SIG-M5 (cell line): Measurements from ENCODE around the gene CSNK1D.

Experiments
- DNase-seq: peaks from one replicate; lab custom pipeline; 2025; lab: John Stamatoyannopoulos, UW

Gene CSNK1D

DNA sequence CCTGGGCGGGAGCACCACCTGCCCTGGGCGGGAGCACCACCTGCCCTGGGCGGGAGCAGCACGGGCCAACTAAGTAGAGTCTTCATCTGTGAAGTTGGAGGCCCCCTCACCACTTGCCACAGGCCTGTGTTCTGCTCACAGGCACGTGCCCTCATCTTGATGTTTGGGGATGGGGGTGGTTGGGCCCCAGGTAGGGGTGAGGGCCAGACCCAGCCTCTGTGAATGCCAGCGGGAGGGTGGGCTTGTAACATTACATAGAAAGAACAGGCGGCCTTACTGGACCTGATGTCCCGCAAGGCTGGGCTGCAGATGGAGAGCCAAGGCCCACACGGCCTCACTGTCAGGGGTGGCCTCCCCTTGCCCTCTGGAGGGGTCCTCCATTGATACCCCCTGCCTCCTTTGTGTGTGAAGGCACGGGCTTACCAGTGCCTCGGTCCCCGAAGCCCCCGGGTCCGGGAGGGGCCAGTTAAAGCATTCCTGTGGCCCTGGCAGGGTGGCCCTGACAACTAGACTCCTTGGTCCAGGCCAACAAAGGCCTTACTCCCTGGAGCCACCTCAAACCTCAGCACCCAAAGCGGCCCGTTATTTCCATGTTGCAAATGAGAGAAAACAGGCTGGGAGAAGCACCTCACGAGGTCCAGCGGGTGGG is 45.7 kb downstream of the CSNK1D start:
- DNase-seq: no peak

DNA sequence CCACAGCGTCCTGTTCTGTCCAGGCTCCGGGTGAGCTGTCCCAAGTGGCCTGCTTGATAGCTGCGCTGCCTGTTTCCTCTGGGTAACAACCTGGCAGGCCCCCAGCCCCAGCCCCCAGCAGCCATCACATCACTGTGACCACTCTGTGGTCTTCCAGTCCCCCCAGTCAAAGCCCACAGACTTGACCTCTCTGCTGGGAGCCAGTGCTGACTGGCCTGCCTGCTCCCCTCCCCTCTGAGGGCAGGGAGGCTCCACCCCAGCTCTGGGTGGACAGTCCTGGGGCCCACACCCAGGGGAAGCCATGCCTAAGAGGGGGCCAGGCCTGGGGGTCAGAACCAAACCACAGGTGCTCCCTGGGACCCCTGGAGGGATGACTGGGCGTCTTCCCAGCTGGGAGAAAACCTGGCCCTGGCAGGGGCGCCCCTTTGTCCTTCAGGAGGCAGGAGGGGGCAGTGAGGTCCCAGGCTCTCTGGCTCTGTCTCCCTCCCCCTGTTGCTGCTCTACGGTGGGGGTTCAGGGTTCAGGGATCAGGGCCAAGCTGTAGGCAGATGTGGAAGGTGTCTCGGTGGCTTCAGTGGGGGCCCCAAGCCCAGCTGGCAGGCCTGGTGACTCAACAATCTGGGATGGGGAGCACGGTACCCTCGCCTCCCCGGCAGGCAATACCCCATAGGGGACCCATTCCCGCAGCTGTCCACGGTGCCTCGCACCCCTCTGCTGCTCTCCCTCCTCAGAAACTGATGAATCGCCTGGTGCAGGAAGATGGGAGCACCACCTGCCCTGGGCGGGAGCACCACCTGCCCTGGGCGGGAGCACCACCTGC is 46.5 kb downstream of the CSNK1D start:
- DNase-seq: no peak

DNA sequence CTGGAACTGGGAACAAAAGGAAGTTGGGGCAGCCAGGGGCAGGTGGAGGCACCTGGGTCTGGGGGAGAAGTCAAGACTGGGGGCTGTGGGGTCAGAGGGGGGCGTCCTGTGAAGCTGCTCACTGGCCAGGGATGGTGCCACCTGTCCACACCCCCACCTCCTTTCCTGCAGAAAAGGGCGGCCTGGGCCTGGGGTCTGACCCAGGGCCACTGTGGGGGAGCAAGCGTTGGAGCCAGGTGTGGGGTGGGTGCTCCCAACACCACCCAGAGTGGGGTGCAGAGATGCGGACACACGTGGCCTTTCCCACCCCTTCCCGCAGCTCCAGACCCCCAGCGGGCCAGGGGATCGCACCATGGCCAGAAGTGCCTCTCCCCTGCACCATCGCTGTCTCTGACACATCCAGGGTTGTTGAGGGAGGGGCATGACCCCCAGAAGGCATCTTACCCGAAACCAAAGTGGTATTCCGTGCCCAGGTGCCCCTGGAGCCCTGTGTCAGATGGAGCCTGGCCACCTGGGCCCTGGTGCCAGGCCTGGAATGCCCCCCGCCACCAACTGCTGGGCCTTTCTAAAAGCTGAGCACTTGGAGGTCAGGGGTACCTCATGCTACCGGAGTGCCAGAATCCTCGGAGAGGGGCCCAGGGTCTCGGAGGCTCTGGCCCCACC is 47.2 kb downstream of the CSNK1D start:
- DNase-seq: no peak

DNA sequence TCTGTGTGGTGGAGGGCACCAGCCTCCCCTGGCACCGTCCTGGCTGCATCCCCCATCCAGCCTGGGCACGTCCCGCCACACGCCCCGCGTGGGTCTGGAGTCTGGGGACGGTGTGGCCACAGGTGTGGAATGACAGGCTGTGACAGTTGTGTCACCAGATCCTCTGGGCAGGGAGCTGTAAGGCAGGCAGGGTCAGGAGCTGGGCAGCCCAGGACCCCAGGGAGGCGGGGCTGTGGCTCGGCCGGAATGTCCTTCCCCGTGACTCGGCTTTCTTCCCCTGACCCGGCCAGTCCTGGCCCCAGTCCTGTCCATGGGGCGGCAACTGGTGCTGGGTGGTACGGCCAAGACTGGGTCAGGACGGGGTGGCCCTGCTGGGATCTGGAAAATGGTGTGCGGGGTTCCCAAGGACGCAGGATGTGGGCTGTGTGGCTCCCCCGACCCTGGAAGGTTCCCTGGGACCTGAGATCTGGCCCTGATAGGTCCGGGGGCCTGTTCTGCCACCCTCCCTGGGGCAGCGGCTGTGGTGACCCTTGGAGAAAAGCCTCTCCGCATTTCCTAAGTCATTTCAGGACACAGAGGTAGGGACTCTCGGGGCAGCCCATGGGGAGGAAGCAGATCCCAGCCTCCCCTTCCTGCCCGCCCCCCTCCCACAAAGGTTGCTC is 48.0 kb downstream of the CSNK1D start:
- no peak for DNase-seq

DNA sequence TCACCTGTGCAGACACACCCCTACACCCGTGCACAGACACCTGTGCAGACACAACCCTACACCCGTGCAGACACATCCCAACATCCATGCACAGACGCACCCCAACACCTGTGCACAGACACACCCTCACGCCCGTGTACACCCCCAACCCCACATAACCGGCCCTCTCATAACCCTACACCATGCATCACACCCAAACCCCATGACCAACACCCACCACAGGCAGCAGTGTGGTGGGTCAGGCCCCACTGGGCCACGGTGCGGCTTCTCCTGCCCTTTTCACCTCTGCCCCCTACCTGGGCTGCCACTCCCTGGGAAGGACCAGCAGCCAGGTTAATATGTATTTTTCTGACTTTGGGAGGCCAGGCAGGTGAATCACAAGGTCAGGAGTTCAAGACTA is 48.8 kb downstream of the CSNK1D start:
- DNase-seq: no peak

DNA sequence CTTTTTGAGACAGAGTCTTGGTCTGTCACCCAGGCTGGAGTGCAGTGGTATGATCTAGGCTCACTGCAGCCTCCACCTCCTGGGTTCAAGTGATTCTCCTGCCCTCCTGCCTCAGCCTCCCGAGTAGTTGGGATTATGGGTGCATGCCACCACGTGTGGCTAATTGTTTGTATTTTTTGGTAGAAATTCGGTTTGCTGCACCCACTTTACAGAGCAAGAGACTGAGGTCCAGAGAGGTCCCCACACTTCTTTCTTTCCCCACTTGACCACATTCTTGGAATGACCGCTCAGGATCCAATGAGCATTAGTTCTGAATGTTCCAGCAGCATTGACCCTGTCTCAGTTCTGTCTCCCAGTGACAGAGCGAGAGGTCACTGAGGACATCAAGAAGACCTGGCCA is 50.0 kb downstream of the CSNK1D start:
- no peak for DNase-seq

DNA sequence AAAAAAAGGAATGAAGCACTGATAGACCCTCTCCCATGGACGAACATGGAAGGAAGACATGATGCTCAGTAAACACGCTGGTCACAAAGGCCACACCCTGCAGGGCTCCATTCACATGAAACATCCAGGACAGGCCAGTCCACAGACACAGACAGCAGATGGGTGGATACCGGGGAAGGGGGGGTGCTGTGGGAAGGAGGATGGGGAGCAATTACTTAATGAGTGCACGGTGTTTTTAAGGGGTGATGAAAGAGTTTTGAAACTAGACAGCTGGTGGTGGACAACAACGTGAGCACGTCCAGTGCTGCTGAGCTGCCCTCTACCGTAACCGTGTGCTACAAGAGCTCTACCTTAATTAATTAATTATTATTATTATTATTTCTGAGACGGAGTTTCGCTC is 50.7 kb downstream of the CSNK1D start:
- DNase-seq: no peak

DNA sequence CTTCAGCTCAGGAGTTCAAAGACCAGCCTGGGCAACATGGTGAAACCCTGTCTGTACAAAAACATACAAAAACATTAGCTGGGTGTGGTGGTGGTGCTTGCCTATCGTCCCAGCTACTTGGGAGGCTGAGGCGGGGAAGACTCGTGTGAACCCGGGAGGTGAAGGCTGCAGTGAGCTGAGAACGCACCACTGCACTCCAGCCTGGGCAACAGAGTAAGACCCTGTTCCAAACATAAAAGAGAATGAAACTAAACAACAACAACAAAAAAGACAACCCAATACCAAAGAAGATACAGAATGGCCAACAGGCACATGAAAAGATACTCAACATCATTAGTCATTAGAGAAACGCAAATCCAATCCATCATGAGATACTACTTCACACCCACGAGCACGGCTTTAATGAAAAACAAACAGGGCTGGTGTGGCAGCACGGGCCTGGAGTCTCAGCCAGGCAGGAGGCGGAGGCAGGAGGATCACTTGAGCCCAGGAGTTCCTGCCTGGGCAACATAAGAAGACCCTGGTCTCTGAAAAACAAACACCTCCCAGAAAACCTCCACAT is 52.1 kb downstream of the CSNK1D start:
- no peak for DNase-seq

DNA sequence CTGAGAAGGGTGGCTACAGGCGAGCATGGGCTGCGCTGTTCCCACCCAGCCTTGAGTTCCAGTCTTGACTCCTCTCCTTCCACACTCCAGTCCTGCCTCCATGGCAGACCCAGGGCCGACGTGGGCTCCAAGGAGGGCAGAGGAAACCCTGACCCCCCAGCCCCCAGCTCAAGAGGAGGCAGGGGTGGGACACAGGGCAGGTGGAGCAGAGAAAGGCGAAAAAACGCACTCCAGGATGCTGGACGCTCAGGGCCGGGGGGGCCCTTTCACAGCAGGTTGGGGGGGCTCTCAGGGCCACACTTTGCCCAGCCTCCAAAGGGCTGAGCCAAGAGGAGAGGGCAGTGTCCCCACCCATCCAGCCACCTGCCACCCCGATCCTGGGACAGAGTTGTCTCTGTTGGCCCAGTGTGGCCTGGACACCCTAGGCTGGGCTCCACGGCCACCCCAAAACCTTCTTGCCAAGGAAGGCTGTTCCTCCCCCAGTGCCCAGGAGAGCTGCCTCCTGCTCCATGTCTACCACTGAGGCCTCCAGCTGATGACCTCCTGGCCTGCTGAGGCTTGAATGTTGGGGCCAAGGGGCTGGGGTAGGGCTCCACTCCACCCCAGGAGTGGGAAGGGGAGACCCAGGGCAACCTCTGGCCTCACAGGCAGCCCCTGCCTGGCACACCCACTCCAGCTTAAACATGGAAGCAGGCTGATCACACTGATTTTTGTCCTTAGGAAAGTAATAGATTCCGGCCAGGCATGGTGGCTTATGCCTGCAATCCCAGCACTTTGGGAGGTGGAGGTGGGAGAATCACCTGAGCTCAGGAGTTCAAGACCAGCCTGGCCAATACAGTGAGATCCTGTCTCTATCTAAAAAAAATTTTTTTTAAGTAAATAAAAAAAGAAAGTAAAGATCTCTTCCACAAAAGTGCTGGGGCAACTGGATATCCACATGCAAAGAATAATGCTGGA is 53.5 kb downstream of the CSNK1D start:
- no peak for DNase-seq

DNA sequence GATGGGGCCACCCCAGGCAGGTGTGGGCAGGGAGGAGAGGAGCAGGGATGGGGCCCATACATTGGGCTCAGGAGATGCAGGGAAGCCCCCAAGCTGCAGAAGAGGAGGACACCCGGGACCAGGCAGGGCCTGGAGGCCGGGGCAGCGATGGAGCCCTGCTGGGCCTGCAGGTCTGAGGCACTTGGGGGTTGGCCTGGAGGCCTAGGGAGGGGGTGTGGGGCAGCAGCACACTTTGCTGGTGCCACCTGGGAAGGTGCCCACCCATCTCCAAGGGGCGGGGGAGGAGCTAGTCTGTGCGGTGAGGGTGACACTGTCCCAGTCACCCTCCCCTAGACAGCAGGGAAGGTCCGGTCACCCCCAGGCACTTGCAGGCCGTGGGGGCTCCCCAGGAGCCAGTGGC is 54.4 kb downstream of the CSNK1D start:
- DNase-seq: no peak

DNA sequence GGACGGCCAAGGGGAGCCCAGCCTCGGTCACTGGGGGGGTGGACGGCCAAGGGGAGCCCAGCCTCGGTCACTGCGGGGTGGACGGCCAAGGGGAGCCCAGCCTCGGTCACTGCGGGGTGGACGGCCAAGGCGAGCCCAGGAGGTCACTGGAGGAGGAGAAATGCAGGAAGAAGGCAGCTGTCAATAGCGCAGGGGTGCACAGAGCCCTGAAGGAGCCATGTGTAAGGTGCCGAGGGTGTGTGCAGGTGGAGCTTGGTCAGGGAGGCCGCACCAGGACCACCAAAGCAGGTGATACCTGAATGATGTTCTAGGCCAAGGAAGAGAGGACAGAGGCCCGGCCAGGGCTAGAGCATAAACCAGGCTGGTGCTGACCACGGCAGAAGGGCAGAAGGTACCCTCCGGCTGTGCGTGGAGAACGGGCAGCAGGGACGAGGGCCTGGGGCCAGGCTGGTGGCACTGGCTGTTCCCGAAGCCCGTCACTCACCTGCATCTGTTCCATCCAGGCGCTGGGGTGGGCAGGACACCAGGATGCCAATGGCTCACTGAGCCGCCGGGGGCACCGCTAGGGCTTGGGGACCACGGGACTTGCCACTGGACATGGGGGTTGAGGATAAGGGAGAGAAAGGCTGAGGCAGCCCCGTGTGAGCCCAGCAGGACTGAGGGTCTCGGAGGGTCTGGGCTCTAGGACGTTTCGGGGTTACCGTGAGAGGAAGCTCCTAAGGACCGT is 55.0 kb downstream of the CSNK1D start:
- DNase-seq: no peak

DNA sequence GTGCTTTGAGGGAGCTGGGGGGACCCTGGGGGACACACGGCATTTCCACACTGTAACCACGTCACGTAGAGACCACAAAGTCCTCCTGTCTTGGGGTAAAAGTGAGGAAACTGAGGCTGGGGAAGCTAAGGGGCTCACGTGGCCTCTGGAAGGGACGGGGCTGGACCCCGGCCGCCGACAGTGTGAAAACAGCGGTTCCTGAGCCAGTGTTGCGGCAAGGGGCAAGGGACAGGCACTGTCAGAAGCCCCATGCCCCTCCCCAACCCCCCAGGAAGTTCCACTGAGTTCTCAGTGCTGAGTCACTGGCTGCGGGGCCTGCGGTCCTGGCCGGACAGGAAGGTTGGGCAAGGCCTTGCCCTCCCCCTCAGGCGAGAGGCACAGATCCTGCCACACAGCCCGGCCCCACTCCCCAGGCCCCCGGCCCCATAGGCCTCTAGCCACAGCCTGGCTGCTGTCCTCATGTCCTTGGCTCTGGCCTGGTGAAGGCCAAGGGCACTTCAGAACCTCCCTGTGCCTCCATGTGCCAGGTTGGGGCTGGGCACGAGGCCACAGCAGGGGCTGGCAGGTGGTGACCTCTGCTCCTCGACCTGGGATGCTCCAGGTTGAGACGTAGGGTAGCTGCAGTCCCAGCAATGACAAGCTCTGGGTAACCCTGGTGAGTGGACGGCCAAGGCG is 55.8 kb downstream of the CSNK1D start:
- no peak for DNase-seq

DNA sequence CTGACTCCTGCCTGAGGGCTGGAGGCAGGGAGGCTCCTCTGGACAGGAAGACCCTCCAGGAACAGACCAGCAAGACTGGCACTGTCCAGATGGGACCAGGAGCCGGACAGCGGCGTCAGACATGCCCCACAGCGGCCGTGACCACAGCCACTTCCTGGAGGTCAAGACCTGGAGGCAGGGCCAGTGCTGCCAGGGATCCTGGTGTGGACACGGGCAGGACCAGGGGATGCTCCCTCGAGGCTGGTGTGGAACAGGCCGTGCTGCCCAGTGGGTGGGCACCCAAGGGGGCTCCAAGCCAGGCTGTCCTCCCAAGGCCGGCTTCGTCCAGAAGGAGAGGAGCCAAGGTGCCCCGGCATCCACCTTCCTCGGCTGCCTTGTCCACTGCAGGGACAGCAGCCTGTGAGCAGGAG is 56.4 kb downstream of the CSNK1D start:
- no peak for DNase-seq

DNA sequence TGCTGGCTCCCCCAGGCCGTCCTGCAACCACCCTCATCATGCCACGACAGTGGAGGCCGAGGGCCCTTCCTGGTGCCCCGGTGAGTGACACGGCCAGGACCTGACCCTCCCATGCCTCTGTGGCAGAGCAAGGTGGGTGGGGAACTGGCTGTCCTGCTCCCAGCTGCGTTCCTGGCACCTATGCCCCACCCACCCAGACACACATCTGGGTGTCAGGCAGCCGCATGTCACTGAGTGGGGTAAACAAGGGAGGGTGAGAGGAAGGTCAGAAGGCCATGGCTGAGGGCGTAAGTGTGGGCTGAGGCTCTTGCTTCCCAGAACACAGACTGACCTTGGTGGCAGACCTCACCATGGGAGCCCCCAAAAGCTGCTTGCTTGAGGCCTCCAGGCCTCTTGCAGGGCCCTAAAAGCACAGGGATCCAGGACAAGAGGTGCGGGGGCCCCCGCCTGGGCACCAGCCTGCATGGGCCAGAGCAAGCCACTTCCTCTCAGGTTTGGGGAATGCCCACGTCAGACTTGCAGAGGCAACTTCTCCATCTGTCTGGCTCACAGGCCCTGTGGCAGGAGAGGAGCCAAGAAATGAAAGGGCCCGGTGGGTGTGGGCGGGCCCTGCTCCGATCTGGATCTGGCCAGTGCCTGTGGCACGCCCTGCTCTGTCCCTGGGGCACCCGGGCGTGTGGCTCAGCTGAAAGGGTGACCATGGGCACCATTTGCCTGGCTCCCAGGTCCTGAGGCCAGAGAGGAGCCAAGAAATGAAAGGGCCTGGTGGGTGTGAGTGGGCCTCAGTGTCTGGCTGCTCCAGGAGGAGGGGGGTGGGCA is 57.0 kb downstream of the CSNK1D start:
- peak; percentile 70 for DNase-seq

DNA sequence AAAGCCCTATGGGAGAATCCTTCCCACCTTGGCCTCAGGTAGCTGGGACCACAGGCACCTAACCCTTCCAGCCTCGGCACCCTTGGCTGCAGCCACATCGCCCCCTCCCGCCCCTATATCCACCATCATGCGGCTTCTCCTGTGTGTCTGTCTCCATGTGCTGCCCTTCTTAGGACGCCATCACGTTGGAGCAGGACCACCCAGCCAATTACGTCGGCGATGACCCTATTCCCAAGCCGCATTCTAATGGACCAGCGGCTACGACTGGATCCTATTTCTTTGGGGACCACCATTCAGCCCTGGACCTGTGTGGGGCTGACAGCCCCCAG is 57.6 kb downstream of the CSNK1D start:
- no peak for DNase-seq

DNA sequence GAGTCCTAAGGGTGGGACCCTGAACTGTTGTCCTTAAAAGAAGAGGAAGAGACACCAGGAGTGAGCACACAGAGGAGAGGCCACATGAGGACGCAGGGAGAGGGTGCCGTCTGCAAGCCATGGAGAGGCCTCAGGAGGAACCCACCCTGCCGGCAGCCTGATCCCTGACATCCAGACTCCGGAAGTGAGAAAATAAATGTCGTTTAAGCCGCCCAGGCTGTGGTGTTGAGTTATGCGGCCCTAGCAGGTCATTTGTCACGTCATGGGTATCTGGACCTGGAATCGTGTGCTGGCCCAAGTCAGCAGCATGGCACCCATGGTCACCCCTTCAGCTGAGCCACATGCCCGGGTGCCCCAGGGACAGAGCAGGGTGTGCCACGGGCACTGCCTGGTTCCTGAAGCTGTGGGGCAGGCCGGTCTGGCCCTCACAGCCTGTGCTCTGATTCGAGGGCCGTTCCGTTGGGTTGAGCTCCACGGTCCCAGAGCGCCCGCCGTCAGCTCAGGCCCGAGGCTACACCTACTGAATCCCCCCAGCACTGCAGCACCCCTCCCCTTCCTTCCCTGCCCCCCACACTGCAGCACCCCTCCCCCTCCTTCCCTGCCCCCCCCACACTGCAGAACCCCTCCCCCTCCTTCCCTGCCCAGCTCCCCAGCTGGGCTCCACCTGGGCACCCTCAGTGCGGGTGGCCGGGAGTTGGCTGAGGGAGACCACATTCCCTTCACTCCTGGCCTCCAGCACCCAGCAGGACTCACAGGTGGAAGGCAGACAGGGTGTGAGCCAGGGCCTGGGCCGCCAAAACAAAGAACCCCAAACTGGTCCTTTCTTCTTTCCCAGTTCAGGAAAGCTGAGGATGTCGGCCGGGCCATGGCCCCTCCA is 58.2 kb downstream of the CSNK1D start:
- DNase-seq: no peak

DNA sequence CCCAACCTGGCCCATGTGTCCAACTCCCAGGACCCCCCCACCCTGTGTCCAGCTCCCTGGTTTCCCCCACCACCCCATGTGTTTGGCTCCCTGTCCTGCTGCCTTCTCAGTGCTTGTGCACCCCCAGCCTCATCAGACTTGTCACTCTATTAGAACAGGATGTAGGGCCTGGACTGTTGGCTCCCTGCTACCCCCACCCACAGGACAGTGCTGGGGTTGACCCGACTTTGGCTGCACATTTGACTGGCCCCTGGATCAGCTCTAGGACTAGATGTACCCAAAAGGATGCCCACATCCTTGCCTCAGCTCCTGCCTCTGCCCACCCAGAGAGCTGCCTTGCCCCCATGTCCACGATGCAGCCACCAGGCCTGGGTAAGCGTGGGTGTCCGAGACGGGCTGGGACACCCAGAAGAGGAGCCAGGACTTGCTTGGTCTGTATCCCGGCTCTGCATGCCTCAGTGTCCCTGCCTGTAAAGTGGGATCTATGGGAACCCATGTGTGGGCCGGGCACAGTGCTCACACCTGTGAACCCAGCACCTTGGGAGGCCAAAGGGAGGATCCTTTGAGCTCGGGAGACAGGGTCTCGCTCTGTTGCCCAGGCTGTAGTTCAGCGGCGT is 59.4 kb downstream of the CSNK1D start:
- DNase-seq: no peak
